ENCODE data around the gene AMT.

Gene AMT

GRCh38 chr3:49422379-49423248 lies at the start of gene AMT:
Gene AMT (minus strand): TSS chr3:49422473. CDS start chr3:49422450, 23 bp downstream.
- Histone ChIP-seq H3K4me3 (peak within 1 kb of the TSS; percentile 48), H3K27ac (peak within 1 kb of the TSS in 1 of 2 donors; percentile 46)
- no peak for TF ChIP-seq CTCF (IDR thresholded peaks at IDR 0.05)
- DNase-seq (ENCODE audit: low spot score), result no peak

GRCh38 chr3:49470714-49471420 lies 48.6 kb upstream of the AMT start:
- no peak for DNase-seq (ENCODE audit: low spot score)

GRCh38 chr3:49469936-49470713 lies 47.9 kb upstream of the AMT start, which contains the start of gene DAG1:
Gene DAG1 (plus strand): TSS chr3:49470267. CDS start chr3:49510535, 40,268 bp downstream.
- DNase-seq (ENCODE audit: low spot score), result peak; percentile 99
- Histone ChIP-seq H3K27ac (peak within 1 kb of the TSS; percentile 87 to 96), H3K4me3 (peak within 1 kb of the TSS; percentile 76)
- no peak for TF ChIP-seq CTCF (IDR thresholded peaks at IDR 0.05)

More at GRCh38 chr3:49470714-49471420, 48.6 kb upstream of the AMT start:
- H3K4me3 ChIP-seq, result peak overlapping the region; percentile 76
- no peak for TF ChIP-seq CTCF (IDR thresholded peaks at IDR 0.05)
- H3K27ac ChIP-seq, result peak overlapping the region; percentile 87 to 96

GRCh38 chr3:49469037-49469935 lies 47.0 kb upstream of the AMT start:
- DNase-seq (ENCODE audit: low spot score), result peak; percentile 91
- H3K27ac ChIP-seq, result peak overlapping the region; percentile 87 to 96
- H3K4me3 ChIP-seq, result peak overlapping the region; percentile 76
- TF ChIP-seq CTCF (IDR thresholded peaks at IDR 0.05), result no peak

GRCh38 chr3:49466085-49466484 lies 43.8 kb upstream of the AMT start:
- Histone ChIP-seq H3K4me3 (no peak overlapping the region), H3K27ac (peak overlapping the region in 1 of 2 donors; percentile 67)
- TF ChIP-seq CTCF (IDR thresholded peaks at IDR 0.05), result no peak
- DNase-seq (ENCODE audit: low spot score), result no peak
